Nucleus accumbens (tissue), 56 donors: ENCODE data around the gene LAMB2.

ENCODE experiments used
- DNase-seq, 56 donors: peaks; one replicate each; lab custom pipeline; 2025; lab: John Stamatoyannopoulos, UW

LAMB2 gene

DNA sequence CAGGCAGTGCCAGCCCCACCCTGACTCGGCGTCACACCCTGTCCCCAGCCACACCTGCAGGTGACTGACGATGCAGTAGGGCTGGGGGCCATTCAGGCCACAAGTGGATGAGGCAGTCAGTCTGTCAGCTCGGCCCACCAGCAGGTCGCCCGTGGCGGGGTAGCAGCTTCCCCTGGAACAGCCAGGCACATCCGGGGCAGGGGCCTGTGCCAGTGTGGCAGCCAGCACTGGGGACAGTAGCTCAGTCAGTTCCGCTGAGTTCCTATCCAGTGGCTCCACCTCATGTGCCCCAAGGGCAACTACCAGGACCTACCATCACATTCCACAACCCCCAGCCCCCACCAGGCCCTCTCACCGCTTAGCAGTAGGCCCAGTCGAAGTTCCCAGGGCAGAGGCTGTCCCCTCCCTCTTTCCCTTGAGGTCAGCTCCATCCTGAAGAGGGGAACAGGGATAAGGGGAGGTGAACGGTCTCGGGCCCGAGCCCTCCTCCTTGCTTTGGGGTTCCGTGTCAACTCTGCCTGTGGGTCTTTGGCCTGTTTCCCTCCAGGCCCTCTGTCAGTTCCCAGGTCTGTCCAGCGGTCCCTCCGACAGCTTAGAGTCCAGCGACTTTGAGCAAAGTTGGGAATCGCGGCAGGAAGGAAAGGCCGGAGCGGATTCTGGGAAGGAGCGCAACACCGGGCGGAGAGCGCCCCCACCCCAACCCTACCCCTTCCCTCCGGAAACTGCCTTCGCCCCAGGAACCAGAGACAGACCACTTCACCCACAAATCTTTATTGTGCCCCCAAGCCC is at the start of gene LAMB2:
Gene LAMB2 (minus strand): TSS at position 614 of the 789 bp plus-strand sequence. CDS start 183 bp downstream, at position 431.
- peak in 43 of 56 donors; percentile 4 to 73 (median 40) for DNase-seq

DNA sequence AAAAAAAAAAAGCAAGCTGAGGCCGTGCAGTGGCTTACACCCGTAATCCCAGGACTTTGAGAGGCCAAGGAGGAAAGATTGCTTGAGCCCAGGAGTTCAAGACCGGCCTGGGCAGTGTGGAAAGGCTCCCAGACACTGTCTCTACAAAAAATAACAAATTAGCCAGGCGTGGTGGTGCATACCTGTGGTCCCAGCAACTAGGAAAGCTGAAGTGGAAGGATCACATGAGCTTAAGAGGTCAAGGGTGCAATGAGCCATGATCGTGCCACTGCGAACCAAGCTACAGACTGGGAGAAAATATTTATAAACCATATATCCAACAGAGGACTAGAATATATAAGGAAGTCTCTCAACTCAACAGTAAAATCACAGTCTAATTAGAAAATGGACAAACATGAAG is 48.5 kb upstream of the LAMB2 start:
- no peak for DNase-seq

DNA sequence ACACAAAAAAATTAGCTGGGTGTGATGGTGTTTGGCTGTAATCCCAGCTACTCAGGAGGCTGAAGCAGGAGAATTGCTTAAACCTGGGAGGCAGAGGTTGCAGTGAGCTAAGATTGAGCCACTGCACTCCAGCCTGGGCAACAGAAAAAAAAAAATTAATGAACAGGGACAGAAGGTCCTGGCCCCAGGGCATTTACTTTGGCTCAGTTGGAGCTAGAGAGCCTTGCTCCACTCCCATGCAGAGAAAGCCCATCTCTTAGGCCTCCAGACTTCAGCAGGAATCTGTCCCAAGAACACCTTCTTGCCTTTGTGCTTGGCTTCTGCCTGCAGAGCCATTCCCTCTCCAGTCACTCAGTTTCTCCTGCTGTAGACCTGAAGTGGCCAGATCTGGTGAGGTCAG is 47.3 kb upstream of the LAMB2 start:
- no peak for DNase-seq

DNA sequence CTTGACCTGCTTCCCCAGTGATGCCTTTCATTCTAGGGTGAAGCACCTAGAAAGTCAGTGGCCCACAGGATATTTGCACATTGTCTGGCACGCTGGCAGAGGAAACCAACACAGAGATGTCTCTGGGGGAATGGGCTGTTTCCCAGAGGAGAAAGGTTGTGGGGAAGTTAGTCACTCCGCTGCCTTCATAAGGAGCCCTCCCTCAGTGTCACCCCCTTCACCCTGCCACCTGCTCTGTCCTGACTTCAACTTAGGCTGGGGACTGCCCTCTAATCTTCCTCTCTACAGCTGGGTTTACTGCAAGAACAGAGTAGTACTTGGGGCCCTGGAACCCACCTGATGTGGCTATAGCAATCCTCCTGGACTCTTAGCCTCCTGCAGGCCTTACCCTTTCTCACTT is 44.2 kb upstream of the LAMB2 start:
- DNase-seq = no peak

DNA sequence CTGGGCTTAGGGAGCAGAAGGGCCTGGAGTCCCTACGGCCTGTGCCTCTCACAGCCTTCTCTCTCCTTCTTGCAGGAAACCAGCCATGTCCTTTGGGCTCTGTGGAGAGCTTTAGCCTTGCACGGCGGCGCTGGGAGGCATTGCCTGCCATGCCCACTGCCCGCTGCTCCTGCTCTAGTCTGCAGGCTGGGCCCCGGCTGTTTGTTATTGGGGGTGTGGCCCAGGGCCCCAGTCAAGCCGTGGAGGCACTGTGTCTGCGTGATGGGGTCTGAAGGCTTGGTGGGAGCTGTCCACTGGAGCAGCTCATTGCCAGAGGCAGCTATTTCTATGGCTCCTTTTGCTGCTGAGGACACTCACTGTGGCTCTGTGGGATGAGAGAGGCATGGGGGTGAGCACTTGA is 42.7 kb upstream of the LAMB2 start:
- no peak for DNase-seq

DNA sequence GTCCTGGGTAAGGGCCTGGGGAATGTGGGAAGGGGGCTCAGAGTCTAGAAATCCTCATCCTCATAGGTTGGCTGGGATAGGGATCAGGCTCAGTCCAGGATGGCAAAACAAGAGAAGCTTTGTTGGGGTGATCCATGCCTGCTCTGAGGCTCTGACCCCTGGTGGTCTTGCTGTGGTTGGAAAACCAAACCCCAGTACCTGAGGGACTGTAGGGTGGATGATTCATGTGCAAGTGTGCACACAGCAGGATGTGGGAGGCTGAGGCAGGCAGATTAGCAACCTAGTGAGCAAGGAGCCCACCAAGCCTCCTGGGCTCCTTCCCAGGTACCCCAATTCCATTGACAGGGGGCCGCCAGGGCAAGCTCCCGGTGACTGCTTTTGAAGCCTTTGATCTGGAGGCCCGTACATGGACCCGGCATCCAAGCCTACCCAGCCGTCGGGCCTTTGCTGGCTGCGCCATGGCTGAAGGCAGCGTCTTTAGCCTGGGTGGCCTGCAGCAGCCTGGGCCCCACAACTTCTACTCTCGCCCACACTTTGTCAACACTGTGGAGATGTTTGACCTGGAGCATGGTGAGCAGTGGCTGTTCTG is 41.6 kb upstream of the LAMB2 start:
- DNase-seq = no peak

DNA sequence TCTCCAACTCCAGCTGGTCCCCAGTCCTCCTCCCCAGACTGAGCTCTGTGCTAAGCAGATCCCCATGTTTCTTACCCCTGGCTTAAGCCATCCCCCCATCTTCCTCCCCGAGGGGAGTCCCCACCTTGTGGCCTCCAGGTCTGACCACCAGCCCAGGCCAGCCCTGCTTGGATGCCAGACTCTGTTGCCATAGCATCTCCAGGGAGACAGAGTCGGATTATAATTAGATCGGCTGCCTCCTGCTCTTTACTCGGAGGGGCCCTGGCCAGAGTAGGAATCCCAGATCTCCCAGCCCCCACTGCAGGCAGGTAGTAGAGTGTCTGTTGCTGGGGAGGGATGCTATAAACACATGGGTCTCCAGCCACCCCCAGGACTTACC is 40.9 kb upstream of the LAMB2 start:
- DNase-seq = peak in 2 of 56 donors; percentile 9 to 11

DNA sequence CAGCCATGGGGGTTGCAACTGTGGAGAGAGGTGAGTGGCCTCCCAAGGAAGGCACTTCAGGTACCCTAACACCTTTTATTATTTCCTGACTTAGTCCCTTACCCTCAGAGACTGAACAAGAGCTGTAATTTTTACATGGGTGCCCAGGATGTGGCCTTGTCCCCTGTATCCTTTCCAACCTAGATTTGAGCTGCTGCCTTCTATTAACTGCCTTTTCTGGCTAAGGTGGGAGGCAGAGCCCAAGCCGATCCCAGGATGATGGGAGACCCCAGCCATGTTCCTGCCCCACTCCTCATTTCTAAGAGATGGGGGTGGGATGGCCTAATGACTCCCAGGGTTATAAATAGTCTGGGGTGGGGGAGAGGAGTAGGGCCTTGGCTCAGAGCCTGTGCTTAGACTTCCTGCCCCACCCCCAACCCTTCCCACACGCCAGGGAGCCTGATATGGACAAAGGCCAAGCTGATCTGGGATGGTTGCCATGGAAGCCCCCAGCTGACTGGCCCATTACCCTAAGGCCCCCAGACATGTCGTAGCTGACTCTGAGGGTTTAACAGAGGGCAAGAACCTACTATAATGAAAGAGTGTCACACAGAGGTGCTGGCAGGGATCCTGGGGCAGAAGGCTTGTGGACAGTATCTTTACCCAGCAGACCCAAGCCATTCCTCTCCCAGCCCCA is 40.4 kb upstream of the LAMB2 start:
- DNase-seq = peak in 5 of 56 donors; percentile 2 to 17 (median 14)

DNA sequence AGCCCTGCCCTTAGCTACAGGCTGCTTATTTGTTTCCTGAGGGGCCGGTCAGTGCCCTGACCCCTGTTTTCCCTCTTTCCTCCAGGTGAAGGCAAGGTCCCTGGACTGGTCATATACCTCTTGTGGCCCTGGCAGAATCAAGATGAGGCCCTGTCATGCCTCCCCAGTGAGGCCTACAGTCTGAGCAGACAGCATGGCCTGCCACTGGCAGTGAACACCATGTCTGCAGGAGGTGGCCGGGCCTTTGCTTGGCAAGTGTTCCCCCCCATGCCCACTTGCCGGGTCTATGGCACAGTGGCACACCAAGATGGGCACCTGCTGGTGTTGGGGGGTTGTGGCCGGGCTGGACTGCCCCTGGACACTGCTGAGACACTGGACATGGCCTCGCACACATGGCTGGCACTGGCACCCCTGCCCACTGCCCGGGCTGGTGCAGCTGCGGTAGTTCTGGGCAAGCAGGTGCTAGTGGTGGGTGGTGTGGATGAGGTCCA is 39.7 kb upstream of the LAMB2 start:
- DNase-seq = no peak

DNA sequence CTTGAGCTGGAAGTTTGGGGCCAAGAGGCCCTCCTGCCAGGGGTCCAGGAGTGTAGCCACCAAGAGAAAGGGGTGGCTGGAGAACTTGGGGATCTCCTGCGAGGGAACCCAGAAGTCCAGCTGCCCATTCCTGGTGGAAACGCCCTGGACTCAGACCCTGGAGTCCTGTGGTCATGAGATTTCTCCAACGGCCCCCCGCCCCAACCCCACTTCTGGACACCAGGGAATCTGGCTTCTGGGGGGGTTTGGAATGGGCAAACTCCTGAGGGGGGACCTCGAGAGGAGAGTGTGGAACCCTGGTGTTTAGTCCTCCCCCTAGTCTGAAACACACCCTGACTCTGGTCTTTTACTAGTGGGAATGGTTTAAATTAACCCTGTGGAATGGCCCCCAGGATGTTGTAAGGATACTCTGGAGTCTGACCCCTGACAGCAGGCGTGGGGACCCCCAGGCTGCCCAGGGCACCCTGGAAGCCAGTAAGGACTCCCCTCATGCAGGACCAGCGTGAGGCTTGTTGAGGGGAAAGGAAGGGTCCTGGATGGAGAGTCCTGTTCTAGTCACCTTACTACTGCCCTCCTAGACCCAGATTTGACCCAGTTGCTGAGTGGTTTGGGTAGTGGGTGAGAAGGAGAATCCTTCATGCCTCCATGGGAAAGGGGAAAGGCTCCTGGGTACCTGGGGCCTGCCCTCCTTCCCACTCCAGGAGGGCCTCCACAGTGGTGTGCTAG is 39.1 kb upstream of the LAMB2 start:
- DNase-seq = no peak

DNA sequence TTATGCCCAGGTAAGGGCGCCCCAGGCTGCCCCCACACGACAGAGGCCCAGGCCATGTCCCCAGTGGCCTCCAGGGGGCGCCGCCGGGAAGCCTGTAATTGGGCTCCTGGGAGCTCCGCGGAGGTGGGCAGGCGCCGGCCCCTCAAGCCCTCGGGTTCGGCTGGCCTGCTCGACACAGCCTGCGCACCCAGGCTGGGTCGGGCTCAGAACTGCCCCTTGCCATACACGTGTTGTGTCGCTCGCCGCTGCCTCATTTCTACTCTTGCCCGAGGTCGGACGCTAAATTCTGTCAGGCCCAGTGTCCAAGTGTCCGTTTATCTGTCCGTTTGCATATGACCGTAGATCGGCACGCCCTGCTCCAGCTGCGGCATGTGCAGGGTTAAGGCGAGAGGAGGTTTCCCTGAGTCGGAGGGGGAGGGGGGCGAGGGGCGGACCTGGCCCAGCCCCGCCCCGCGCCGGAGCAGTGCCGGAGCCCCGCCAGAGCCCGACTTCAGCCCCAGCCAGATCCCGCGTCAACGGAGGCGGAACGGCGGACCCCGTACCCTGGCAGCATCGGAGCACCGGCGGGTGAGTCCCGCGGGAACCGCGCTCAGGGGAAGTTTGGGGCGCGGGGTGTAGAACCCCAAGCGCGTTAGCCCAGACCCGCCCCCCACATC is 38.4 kb upstream of the LAMB2 start, which contains the start of gene KLHDC8B:
Gene KLHDC8B (plus strand): TSS at position 480 of the 656 bp plus-strand sequence. CDS start 1,172 bp downstream, outside the sequence.
- DNase-seq = peak in 48 of 56 donors; percentile 18 to 84 (median 58)

DNA sequence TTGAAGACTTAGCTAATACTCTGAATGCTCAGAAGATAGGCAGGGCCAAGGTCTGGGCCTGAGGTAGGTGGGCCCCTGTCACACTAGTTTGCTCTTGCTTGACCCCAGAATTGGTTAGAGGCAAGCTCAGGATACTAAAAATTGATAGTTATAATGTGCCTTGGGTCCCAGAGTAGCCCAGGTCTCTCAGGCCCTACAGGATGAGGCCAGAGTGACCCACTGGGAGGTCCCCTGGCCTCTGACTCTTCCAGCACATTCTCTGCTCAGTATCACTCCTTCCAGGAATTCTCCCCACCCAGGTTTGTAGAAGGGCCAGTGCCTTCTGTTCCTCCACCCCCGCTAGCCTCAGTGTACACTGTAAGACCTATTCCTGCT is 37.9 kb upstream of the LAMB2 start:
- DNase-seq = no peak

DNA sequence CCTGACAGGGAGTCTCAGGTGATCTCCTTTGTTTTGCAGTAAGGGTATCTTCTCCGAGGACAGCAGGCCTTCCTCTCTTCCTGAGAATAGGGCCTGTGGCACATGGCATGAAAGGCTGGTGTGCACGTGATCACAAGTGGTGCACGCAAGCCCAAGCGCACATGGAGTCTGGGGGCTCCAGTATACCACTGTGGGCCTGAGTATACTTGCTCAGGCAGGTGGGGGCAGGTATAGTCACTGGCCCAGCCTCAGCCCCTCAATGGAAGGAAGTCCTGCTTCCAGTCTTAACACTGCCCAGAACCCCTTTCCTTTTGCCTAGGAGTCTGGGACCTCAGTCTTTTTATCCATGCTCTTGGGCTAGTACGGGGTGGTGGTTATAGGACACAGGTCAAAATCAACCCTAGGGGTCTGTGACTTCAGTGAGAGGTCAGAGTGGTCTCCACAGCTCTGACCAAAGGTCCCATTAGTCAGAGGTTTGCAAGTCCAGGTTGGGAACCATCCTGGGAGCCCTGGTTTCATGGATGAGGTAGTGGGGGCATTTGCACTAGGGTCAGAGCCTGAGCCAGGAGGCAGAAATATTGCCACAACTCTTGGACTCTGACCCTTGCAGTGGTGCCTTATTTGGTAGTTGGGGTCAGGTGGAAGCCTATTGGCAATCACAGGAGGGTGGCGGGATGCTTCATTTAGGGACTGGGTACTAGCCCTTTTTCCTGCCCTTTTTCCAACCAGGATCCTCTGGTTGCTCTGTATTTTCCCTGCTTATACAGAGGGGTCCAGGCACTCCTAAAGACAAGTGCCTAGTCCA is 34.1 kb upstream of the LAMB2 start:
- DNase-seq = no peak

DNA sequence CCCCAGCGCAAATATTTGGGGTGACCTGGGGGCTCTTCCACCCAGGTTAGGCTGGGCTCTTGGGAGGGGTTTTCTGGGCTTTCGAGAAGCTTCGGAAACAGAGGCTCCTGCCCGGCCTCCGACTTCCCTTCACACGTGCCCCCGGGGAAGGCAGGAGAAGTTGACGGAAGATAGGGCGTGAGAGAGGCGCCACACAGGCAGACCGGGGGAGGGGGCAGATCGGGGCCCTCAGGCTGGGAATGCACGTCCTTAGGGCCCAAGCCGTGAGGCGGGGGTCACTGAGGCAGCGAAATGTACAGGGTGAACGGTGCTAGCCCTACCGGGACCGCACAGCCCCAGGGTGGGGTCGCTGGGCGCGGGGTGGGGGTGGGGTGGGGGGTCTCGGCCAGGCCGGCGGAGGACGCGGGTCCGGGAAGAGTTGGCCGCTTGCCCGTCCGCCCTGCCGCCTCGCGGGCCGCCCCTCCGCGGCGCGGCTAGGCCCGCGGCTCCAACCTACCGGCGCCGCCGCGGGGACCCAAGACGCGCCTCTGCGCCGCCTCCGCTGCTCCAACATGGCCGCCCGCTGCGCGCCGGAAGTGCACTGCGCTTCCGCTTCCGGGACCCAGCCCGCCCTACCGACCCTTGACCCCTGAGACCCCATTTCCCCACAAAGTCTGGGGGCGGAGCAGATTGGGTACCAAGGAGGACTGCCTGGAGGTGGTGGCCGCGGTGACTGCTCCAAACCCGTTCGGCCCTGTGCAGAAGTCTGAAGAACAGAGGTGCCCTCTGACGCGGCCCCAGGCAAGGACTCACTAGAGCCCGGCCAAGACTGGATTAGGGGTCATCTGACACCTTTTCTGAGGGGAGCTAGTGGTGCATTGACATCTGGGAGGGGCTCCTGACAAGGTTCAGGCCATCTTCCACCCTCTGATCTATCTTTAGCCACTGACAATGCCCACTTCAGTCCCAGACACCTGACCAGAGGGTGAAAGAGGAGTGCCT is 33.2 kb upstream of the LAMB2 start, which contains the start of gene CCDC71:
Gene CCDC71 (minus strand): TSS at position 561 of the 981 bp plus-strand sequence. CDS start 2,123 bp downstream, outside the sequence.
- DNase-seq = peak in 49 of 56 donors; percentile 11 to 80 (median 51)

DNA sequence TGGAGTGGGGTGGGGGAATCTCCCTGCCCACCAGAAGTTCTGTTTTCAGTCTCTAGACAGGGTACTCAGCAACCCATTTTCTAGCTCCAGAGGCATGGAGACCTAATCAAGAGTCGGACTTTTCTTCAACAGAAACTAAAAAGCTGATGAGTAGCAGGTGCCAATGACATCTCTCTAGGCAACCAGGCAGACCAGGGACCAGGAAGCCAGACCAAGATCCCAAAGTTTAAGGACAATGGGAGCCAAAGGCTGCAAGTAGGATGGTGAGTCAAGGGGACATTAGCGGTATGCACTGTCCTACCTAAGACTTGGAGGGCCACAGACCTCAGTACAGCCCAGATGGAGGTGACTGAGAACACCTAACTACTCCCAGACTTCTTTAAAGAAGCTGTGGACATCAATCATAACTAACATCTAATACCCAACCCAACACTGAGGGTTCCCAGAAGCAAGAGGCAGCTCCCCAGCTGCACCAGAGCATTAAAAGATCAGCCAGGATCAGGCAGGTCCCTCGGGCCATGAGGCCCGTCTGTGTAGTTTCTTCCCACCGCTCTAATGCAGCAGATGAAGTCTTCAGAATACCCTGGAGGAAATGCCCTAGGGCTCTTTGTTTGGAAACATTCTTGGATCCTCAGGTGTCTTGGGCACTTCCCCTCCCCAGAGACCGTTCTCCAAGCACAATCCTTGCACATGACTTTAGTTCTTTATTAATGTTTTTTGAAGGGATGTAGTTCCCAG is 32.3 kb upstream of the LAMB2 start:
- DNase-seq = no peak

DNA sequence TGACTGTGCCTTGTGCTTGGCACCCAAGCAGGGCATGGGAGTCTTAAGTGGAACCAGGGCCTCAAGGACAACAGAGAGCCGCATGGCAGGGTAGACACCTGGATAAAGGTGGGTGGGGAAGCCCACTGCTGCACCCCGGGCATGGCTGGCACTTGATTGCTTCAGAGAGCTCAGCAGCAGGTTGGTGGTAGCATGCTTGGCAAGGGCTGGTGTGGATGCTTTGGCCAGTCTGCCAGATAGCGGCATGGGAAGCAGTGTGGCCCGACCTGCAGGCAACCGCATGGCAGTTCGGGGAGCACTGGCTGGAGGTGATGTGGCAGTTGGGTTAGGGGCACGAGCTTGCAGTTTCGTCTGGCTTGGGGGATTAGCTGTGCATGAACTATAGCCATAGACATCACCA is 30.8 kb upstream of the LAMB2 start:
- DNase-seq = no peak

DNA sequence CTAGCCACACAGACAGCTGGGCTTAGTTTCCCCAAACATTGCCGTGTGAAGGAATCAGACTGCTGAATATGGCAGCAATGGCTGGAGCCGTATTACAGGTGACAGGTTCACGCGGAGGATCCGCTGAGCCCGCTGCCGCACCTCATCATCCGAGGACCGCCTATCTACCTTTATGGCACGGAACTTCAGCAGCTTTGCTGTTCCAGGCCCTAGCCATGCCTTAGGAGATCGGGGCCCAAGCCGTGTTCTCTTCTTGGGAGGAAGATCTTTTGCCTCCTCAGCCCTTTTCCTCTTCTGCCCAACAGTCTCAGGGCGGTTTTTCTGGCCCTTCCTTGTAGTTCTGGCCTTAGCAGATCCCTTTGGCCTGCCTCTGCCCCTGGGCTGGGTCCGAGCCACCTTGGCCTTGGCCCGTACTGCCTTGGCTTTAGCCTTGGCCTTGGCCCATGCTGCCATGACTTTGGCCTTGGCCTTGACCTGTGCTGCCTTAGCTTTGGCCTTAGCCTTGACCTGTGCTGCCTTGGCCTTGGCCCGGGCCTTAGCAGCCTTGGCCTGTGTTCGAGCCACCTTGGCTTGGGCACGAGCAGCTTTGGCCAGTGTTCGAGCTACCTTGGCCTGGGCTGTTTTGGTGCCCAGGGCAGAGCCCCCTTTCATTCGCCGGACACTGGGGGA is 30.0 kb upstream of the LAMB2 start:
- DNase-seq = no peak
